Muscle of leg (tissue), 11 donors: ENCODE results near the gene APH1A. TPM values are rescaled to one million over a fixed set of nuclear protein-coding genes. Genes with fewer than 3 reads are reported as not detected.
"Not testable (repeated sequence)": the region's sequence is repeated elsewhere in the genome, so short reads cannot be mapped to it uniquely, and the experiment has no call there.

ENCODE experiments used
- DNase-seq: peaks from one replicate; pipeline ENCODE4 v3.0.0; 2013
- H3K27ac ChIP-seq: one replicate; pipeline ENCODE4 v1.5.1; 2013; ENCODE audit warnings: mild to moderate bottlenecking, low read length, control low read depth
- H3K27me3 ChIP-seq: one replicate; pipeline ENCODE4 v1.6.1; 2013; ENCODE audit warnings: low read length; ENCODE audit not compliant: control insufficient read depth, insufficient read depth
- H3K36me3 ChIP-seq: one replicate; pipeline ENCODE4 v1.6.1; 2013; ENCODE audit warnings: low read length; ENCODE audit not compliant: control insufficient read depth, insufficient read depth
- H3K4me1 ChIP-seq: one replicate; pipeline ENCODE4 v1.6.1; 2013; ENCODE audit warnings: low read length; ENCODE audit not compliant: control insufficient read depth, insufficient read depth
- H3K4me3 ChIP-seq: one replicate; pipeline ENCODE4 v1.5.1; 2013; ENCODE audit warnings: low read length, control low read depth
- H3K9me3 ChIP-seq: replicated peaks from 2 replicates; pipeline ENCODE4 v1.6.1; 2013; ENCODE audit warnings: low read depth, low read length; ENCODE audit not compliant: control insufficient read depth
- WGBS: methylation state at CpG from one replicate; pipeline ENCODE4 v1.1.5; 2013; ENCODE audit warnings: missing lambda C conversion rate; ENCODE audit not compliant: insufficient coverage; 5-methylcytosine and 5-hydroxymethylcytosine counted together
- polyA plus RNA-seq, 8 donors: library from polyadenylated mRNA; unstranded; fragments of 120-200 nt; gene quantifications; one replicate each; pipeline versions ENCODE4 v1.2.1 to v1.2.3, GENCODE V29; 2013; ENCODE audit warnings: inconsistent platforms in 1 of 8, low replicate concordance in 1 of 8; ENCODE audit not compliant: insufficient read length in 8 of 8, insufficient read depth in 1 of 8
- total RNA-seq: library from RNA; stranded (reverse); fragments of 120-200 nt; gene quantifications from one replicate; pipeline ENCODE4 v1.2.4, GENCODE V29; 2013

The APH1A gene
- total and polyA plus RNA-seq, 9 donors: 83.0 to 140 (median 119) TPM

DNA sequence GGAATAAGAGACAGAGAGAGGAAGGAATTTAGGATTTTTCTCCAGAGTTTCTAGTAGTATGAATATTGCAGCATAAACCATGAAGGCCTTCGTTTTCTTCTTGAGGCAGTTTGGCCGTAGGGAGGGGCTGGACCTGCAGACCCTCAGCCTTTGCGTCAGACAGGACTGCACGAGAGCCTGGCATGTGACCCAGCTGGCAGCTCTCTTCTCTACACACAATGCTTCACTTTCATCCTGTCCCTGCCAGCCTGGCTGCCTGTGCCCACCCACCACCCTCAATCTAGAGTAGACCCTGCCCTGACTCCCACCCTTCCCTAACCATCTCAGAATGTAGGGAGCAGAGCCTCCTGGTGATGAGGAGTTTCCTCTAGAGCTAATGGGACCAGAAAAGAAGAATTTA lies 9.6 kb downstream of the APH1A start:
- H3K36me3 ChIP-seq: peaks cover 3% of the 10 kb centered on the region
- peak overlapping the region; percentile 56 for H3K27ac ChIP-seq
- peaks cover 7% of the 10 kb centered on the region for H3K27me3 ChIP-seq
- WGBS: 35% methylated on average over 4 of the region's 4 CpGs
- peaks cover 43% of the 10 kb centered on the region for H3K4me1 ChIP-seq
- no peak overlapping the region for H3K4me3 ChIP-seq
- DNase-seq: no peak
- no peaks in the 10 kb centered on the region for H3K9me3 ChIP-seq

DNA sequence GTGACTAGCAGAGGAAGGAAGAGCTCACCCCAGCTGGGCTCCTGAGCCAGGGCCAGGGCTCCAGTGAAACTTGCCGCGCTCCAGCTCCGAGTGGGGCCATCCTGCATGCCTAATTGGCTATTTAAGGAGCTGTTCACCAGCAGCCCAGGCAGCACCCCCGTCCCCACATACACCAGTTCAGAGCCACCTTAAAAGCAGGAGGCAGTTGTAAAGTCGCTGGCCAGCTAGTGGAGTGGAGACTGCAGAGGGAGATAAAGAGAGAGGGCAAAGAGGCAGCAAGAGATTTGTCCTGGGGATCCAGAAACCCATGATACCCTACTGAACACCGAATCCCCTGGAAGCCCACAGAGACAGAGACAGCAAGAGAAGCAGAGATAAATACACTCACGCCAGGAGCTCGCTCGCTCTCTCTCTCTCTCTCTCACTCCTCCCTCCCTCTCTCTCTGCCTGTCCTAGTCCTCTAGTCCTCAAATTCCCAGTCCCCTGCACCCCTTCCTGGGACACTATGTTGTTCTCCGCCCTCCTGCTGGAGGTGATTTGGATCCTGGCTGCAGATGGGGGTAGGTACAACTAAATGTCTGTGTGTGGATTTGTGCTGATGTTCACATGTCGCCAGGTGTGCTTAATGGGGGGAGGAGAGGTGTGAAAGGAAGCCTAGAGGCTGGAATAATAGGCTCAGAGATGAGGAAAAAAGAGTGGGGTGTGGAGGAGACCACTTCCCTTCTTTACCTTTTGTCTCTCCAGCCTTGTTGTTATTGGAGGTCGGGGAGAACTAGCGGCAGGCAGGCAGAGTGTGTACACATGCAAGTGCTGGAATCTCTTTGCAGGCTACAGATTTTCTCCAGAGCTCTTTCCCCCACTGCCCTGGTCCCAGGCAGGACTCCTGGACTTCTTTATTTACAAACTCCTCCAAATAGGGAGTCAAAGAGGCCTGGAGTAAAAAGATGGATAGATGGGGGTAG lies 10.9 kb downstream of the APH1A start, which contains the start of gene CA14:
Gene CA14, plus strand, starts transcription at position 151 of the 962 bp plus-strand sequence. Its CDS starts 355 bp downstream, at position 506.
- H3K4me1 ChIP-seq: peaks cover 43% of the 10 kb centered on the region
- 50% methylated on average over 1 of the region's 13 CpGs for WGBS
- H3K27me3 ChIP-seq: peaks cover 7% of the 10 kb centered on the region
- peak; percentile 38 for DNase-seq
- H3K27ac ChIP-seq: no peak within 1 kb of the TSS
- H3K9me3 ChIP-seq: no peaks in the 10 kb centered on the region
- no peaks in the 10 kb centered on the region for H3K36me3 ChIP-seq
- H3K4me3 ChIP-seq: peak within 1 kb of the TSS; percentile 28

- Histone ChIP-seq H3K36me3 (no peaks in the 10 kb centered on the region), H3K9me3 (no peaks in the 10 kb centered on the region), H3K27ac (no peak overlapping the region), H3K4me1 (peaks cover 43% of the 10 kb centered on the region), H3K27me3 (peaks cover 7% of the 10 kb centered on the region), H3K4me3 (no peak overlapping the region)
- 10% methylated on average over 9 of the region's 14 CpGs for WGBS
- DNase-seq: no peak
Observed at GRCh38 chr1:150256554-150257341, 12.1 kb downstream of the APH1A start.

DNA sequence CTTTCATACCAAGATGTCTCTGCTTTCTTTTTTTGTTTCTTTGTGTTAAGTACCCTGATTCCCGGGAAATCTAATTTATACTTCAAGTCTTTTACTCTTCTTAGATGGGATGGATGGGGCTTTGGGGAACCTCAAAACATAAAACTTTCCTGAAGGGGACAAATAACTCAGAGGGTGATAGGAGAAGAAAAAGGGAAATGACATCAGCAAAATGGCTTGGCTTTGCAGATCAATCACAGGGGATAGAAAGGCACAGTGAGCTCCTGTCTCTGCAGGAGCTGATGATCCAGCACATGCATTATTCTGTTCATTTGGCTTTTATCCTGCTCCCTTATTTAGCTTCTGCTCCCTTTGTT lies 12.6 kb downstream of the APH1A start:
- no peak for DNase-seq
- no peaks in the 10 kb centered on the region for H3K9me3 ChIP-seq
- no CpG with 5 or more reads among the region's 1 CpG for WGBS
- H3K4me3 ChIP-seq: no peak overlapping the region
- H3K27ac ChIP-seq: peak overlapping the region; percentile 69
- peaks cover 7% of the 10 kb centered on the region for H3K27me3 ChIP-seq
- H3K4me1 ChIP-seq: peaks cover 43% of the 10 kb centered on the region
- H3K36me3 ChIP-seq: no peaks in the 10 kb centered on the region

- Histone ChIP-seq H3K9me3 (no peaks in the 10 kb centered on the region), H3K27ac (no peak overlapping the region), H3K27me3 (no peaks in the 10 kb centered on the region), H3K4me3 (no peak overlapping the region), H3K36me3 (no peaks in the 10 kb centered on the region), H3K4me1 (no peaks in the 10 kb centered on the region)
- no CpG with 5 or more reads among the region's 2 CpGs for WGBS
- DNase-seq: no peak
Observed at GRCh38 chr1:150249936-150250335, 18.9 kb downstream of the APH1A start.

GRCh38 chr1:150243003-150243402 lies 25.8 kb downstream of the APH1A start:
- no peaks in the 10 kb centered on the region for H3K36me3 ChIP-seq
- DNase-seq: no peak
- no CpG with 5 or more reads among the region's 3 CpGs for WGBS
- no peak overlapping the region for H3K27ac ChIP-seq
- no peak overlapping the region for H3K4me3 ChIP-seq
- no peaks in the 10 kb centered on the region for H3K4me1 ChIP-seq
- H3K9me3 ChIP-seq: no peaks in the 10 kb centered on the region
- H3K27me3 ChIP-seq: no peaks in the 10 kb centered on the region

GRCh38 chr1:150237746-150238145 lies 31.1 kb downstream of the APH1A start:
- Histone ChIP-seq H3K36me3 (no peaks in the 10 kb centered on the region), H3K4me3 (no peak overlapping the region), H3K27ac (no peak overlapping the region), H3K4me1 (peaks cover 2% of the 10 kb centered on the region), H3K9me3 (no peaks in the 10 kb centered on the region), H3K27me3 (no peaks in the 10 kb centered on the region)
- no peak for DNase-seq
- 87% methylated on average over 8 of the region's 21 CpGs for WGBS

- not testable (repeated sequence) for H3K4me1 ChIP-seq, H3K9me3 ChIP-seq, H3K4me3 ChIP-seq, H3K36me3 ChIP-seq, H3K27ac ChIP-seq, DNase-seq, H3K27me3 ChIP-seq
- 77% methylated on average over 12 of the region's 13 CpGs for WGBS
Observed at GRCh38 chr1:150237176-150237575, 31.6 kb downstream of the APH1A start.

DNA sequence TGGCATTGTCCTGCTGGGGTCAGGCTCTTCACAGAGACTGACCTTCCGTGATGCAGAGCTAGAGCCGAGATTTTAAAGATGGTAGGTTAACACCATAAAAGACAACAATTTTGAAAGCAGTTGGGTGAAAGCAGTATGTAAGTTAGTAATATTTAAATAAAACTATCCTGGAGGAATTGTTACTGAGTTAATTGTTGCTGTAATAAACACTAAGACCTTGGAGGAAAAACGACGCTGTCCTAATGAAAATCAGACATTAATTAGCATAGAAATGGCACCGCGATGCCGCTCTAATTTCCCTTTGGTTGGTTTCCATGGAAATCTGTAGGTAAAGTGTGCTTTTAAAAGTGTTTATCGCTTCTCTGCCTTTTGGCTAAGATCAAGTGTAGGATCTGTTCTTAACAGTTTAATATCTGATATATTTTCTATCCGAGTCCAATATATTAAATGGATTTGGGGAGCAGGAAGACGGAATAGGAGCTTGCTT lies 32.2 kb downstream of the APH1A start:
- H3K27ac ChIP-seq: peak overlapping the region; percentile 81
- H3K4me1 ChIP-seq: peaks cover 2% of the 10 kb centered on the region
- no peaks in the 10 kb centered on the region for H3K9me3 ChIP-seq
- H3K4me3 ChIP-seq: peak overlapping the region; percentile 72
- H3K27me3 ChIP-seq: no peaks in the 10 kb centered on the region
- no peak for DNase-seq
- no peaks in the 10 kb centered on the region for H3K36me3 ChIP-seq
- no CpG with 5 or more reads among the region's 10 CpGs for WGBS
